GM23338 (cell line): ENCODE data around the gene KNL1. TPM values are rescaled to one million over a fixed set of nuclear protein-coding genes. Genes with fewer than 3 reads are reported as not detected.

Source experiments
- ATAC-seq: fragments of 200-7000 bp; cut with Tn5 transposase; 3 replicates; pipeline ENCODE4 v1.9.1; 2020
- DNase-seq: peaks from one replicate; pipeline ENCODE4 v3.0.0-alpha.2; 2015; ENCODE audit warnings: low spot score
- H2AFZ ChIP-seq: fragments of 200-600 bp; sonication (generic); 2 replicates; pipeline ENCODE4 v1.8.0; 2016; ENCODE audit warnings: antibody characterized with exemption, mild to moderate bottlenecking, moderate library complexity
- H3F3A ChIP-seq: fragments of 200-600 bp; sonication (generic); replicated peaks from 2 replicates; pipeline ENCODE4 v1.8.0; 2017; ENCODE audit warnings: antibody characterized with exemption, mixed run types, low read depth
- H3K27ac ChIP-seq: fragments of 200-600 bp; sonication (generic); 2 replicates; pipeline ENCODE4 v1.6.1; 2016; ENCODE audit warnings: low read depth
- H3K27me3 ChIP-seq: fragments of 200-600 bp; sonication (generic); 2 replicates; pipeline ENCODE4 v1.8.0; 2016; ENCODE audit warnings: mild to moderate bottlenecking, mixed run types, moderate library complexity; ENCODE audit not compliant: insufficient read depth
- H3K36me3 ChIP-seq: fragments of 200-600 bp; sonication (generic); 2 replicates; pipeline ENCODE4 v1.8.0; 2016; ENCODE audit warnings: mild to moderate bottlenecking; ENCODE audit not compliant: insufficient read depth
- H3K4me1 ChIP-seq: fragments of 200-600 bp; sonication (generic); 2 replicates; pipeline ENCODE4 v1.8.0; 2016; ENCODE audit warnings: mild to moderate bottlenecking, moderate library complexity; ENCODE audit not compliant: insufficient read depth
- H3K4me2 ChIP-seq: fragments of 200-600 bp; sonication (generic); 2 replicates; pipeline ENCODE4 v1.7.1; 2017; ENCODE audit warnings: mixed run types
- H3K4me3 ChIP-seq: fragments of 200-600 bp; sonication (generic); 2 replicates; pipeline ENCODE4 v1.6.1; 2016; ENCODE audit warnings: mixed run types
- H3K79me2 ChIP-seq: fragments of 200-600 bp; sonication (generic); replicated peaks from 2 replicates; pipeline ENCODE4 v1.8.0; 2017; ENCODE audit warnings: mild to moderate bottlenecking; ENCODE audit not compliant: insufficient read depth
- H3K9me2 ChIP-seq: fragments of 200-600 bp; sonication (generic); 2 replicates; pipeline ENCODE4 v1.8.0; 2017; ENCODE audit not compliant: insufficient read depth
- H4K20me1 ChIP-seq: fragments of 200-600 bp; sonication (generic); replicated peaks from 2 replicates; pipeline ENCODE4 v1.8.0; 2017; ENCODE audit warnings: mild to moderate bottlenecking; ENCODE audit not compliant: insufficient read depth
- H3K27ac Mint-ChIP-seq: 2 replicates; pipeline ENCODE4 v1.8.0; 2020; ENCODE audit warnings: inconsistent platforms, mild to moderate bottlenecking, moderate library complexity, mixed read lengths
- H3K27me3 Mint-ChIP-seq: 3 replicates; pipeline ENCODE4 v1.8.0; 2022; ENCODE audit warnings: low read depth, mild to moderate bottlenecking, moderate library complexity, mixed read lengths, inconsistent platforms; ENCODE audit not compliant: insufficient read depth, poor library complexity
- H3K36me3 Mint-ChIP-seq: 3 replicates; pipeline ENCODE4 v1.8.0; 2021; ENCODE audit warnings: low read depth, mild to moderate bottlenecking, inconsistent platforms, moderate library complexity, mixed read lengths
- H3K4me1 Mint-ChIP-seq: 3 replicates; pipeline ENCODE4 v1.8.0; 2020; ENCODE audit warnings: mild to moderate bottlenecking, inconsistent platforms, mixed read lengths
- H3K4me3 Mint-ChIP-seq: 3 replicates; pipeline ENCODE4 v1.8.0; 2021; ENCODE audit warnings: moderate library complexity, mild to moderate bottlenecking, inconsistent platforms, mixed read lengths
- H3K9me3 Mint-ChIP-seq: 3 replicates; pipeline ENCODE4 v1.8.0; 2020; ENCODE audit warnings: moderate library complexity, mild to moderate bottlenecking, inconsistent platforms, mixed read lengths
- CREB1 ChIP-seq: fragments of 250-450 bp; sonication (Bioruptor Pico); IDR thresholded peaks from 2 replicates; pipeline ENCODE4 v1.5.0; 2020; ENCODE audit warnings: low read depth, mild to moderate bottlenecking, moderate library complexity
- ETS1 ChIP-seq: IDR thresholded peaks from 2 replicates; pipeline ENCODE4 v1.6.1; 2016; ENCODE audit warnings: antibody characterized with exemption
- JUNB ChIP-seq: IDR thresholded peaks from one replicate; pipeline ENCODE4 v1.6.1; 2016; ENCODE audit warnings: antibody characterized with exemption; ENCODE audit not compliant: unreplicated experiment
- NANOG ChIP-seq: IDR thresholded peaks from 2 replicates; pipeline ENCODE4 v1.6.1; 2016; ENCODE audit warnings: antibody characterized with exemption, borderline replicate concordance
- polyA plus RNA-seq: library from polyadenylated mRNA; unstranded; fragments of >200 nt; fragmentation: Nextera tagmentation; extraction: Ambion mirVana; gene quantifications from 2 replicates; pipeline ENCODE4 v1.2.1, GENCODE V29; 2016
- total RNA-seq: library from RNA; depleted of rRNA; stranded (reverse); fragments of >200 nt; shearing (Covaris generic); gene quantifications from 2 replicates; pipeline ENCODE4 v1.2.3, GENCODE V29; 2014
- TF ChIP-seq, protein P1 (sequence below): IDR thresholded peaks from one replicate; pipeline ENCODE4 v1.6.1; 2018; ENCODE audit warnings: antibody characterized with exemption; ENCODE audit not compliant: unreplicated experiment

The KNL1 gene
- total and polyA plus RNA-seq, 2 experiments from 2014 or later = 16.7 to 43.2 TPM

DNA sequence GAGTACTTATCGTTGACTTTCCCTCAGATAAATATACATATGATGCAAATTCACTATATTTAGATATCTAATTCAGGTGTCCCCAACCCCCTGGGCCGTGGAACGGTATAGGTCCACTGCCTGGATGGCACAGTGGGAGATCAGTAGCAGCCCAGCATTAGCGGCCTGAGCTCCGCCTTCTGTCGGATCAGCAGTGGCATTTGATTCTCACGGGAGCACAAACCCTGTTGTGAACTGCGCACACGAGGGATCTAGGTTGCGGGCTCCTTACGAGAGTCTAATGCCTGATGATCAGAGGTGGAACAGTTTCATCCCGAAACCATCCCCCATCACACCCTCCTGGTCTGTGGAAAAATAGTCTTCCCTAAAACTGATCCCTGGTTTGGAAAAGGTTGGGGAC, 6.9 kb downstream of the KNL1 start:
- Histone ChIP-seq H3K79me2 (peaks cover 54% of the 10 kb centered on the region), H3K27ac (no peak overlapping the region), H3K4me3 (no peak overlapping the region), H3K4me2 (no peak overlapping the region), H3K27me3 (no peaks in the 10 kb centered on the region), H3K9me2 (no peaks in the 10 kb centered on the region), H3F3A (no peaks in the 10 kb centered on the region), H2AFZ (no peak overlapping the region), H3K36me3 (no peaks in the 10 kb centered on the region), H4K20me1 (no peaks in the 10 kb centered on the region; the same call in 1 of the 2 replicates), H3K4me1 (no peaks in the 10 kb centered on the region)
- Mint-ChIP-seq H3K36me3 (0 out of 3 replicates have a peak, but pooled peaks cover 3% of the 10 kb centered on the region), H3K4me3 (no peak overlapping the region), H3K27ac (no peak overlapping the region), H3K9me3 (peaks cover 3% of the 10 kb centered on the region; the same call in 1 of the 3 replicates), H3K27me3 (no peaks in the 10 kb centered on the region), H3K4me1 (no peaks in the 10 kb centered on the region)
- TF ChIP-seq CREB1 = no peak
- TF ChIP-seq, protein P1, sequence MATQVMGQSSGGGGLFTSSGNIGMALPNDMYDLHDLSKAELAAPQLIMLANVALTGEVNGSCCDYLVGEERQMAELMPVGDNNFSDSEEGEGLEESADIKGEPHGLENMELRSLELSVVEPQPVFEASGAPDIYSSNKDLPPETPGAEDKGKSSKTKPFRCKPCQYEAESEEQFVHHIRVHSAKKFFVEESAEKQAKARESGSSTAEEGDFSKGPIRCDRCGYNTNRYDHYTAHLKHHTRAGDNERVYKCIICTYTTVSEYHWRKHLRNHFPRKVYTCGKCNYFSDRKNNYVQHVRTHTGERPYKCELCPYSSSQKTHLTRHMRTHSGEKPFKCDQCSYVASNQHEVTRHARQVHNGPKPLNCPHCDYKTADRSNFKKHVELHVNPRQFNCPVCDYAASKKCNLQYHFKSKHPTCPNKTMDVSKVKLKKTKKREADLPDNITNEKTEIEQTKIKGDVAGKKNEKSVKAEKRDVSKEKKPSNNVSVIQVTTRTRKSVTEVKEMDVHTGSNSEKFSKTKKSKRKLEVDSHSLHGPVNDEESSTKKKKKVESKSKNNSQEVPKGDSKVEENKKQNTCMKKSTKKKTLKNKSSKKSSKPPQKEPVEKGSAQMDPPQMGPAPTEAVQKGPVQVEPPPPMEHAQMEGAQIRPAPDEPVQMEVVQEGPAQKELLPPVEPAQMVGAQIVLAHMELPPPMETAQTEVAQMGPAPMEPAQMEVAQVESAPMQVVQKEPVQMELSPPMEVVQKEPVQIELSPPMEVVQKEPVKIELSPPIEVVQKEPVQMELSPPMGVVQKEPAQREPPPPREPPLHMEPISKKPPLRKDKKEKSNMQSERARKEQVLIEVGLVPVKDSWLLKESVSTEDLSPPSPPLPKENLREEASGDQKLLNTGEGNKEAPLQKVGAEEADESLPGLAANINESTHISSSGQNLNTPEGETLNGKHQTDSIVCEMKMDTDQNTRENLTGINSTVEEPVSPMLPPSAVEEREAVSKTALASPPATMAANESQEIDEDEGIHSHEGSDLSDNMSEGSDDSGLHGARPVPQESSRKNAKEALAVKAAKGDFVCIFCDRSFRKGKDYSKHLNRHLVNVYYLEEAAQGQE = no peak
- no peak for TF ChIP-seq NANOG
- ATAC-seq (no peak), DNase-seq (no peak)

DNA sequence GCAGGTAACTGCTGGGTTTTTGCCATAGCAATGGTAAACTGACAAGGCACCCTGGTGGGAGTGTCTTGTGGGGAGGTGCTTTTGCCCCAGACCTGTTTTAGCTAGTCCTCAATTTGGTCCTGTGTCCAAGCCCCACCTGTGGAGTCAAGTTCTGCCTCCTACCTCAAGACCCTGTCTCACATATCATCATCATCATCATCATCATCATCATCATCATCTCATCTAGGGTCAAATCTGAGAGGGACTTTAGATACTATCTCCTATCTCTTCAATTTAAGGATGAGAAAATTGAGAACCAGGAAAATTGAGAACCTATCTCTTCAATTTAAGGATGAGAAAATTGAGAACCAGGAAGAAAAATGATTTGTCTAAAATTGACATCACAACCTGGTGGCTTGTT, 9.9 kb downstream of the KNL1 start:
- Histone ChIP-seq H3F3A (no peaks in the 10 kb centered on the region), H3K4me1 (no peaks in the 10 kb centered on the region), H3K4me2 (no peak overlapping the region), H3K9me2 (no peaks in the 10 kb centered on the region), H3K27ac (no peak overlapping the region), H2AFZ (no peak overlapping the region), H4K20me1 (no peaks in the 10 kb centered on the region), H3K79me2 (peaks cover 25% of the 10 kb centered on the region), H3K27me3 (no peaks in the 10 kb centered on the region), H3K4me3 (no peak overlapping the region), H3K36me3 (no peaks in the 10 kb centered on the region)
- ATAC-seq (no peak), DNase-seq (no peak)
- peaks cover 3% of the 10 kb centered on the region; the same call in 1 of the 3 replicates for H3K9me3 Mint-ChIP-seq
- H3K27ac Mint-ChIP-seq = no peak overlapping the region
- H3K4me3 Mint-ChIP-seq = no peak overlapping the region
- no peaks in the 10 kb centered on the region for H3K27me3 Mint-ChIP-seq
- H3K36me3 Mint-ChIP-seq = 0 out of 3 replicates have a peak, but pooled peaks cover 3% of the 10 kb centered on the region
- no peaks in the 10 kb centered on the region for H3K4me1 Mint-ChIP-seq
- no peak for TF ChIP-seq CREB1

GRCh38 chr15:40613080-40613479, 19.0 kb downstream of the KNL1 start:
- Histone ChIP-seq H3K4me1 (0 out of 2 replicates have a peak, but pooled peaks cover 2% of the 10 kb centered on the region), H3K79me2 (no peaks in the 10 kb centered on the region), H4K20me1 (no peaks in the 10 kb centered on the region), H3K27me3 (no peaks in the 10 kb centered on the region), H3F3A (no peaks in the 10 kb centered on the region), H3K27ac (no peak overlapping the region), H3K4me3 (no peak overlapping the region), H3K36me3 (no peaks in the 10 kb centered on the region), H3K4me2 (no peak overlapping the region), H2AFZ (no peak overlapping the region), H3K9me2 (no peaks in the 10 kb centered on the region)
- Mint-ChIP-seq H3K4me3 (no peak overlapping the region), H3K9me3 (no peaks in the 10 kb centered on the region), H3K27me3 (no peaks in the 10 kb centered on the region), H3K4me1 (no peaks in the 10 kb centered on the region), H3K36me3 (peaks cover 4% of the 10 kb centered on the region; the same call in 2 of the 3 replicates), H3K27ac (no peak overlapping the region)
- TF ChIP-seq JUNB = no peak
- TF ChIP-seq ETS1 = no peak
- DNase-seq (no peak), ATAC-seq (no peak)
